T-helper 2 cell treated with Interferon-gamma antibody and Interleukin-4, amounts not matched to agents 100 ng/mL and 5 ng/mL, for 36 hours (primary cell): ENCODE data around the gene RADIL. TPM values are rescaled to one million over a fixed set of nuclear protein-coding genes. Genes with fewer than 3 reads are reported as not detected.
"Not testable (repeated sequence)": the region's sequence is repeated elsewhere in the genome, so short reads cannot be mapped to it uniquely, and the experiment has no call there.

ENCODE experiments used
- intact Hi-C: fragments of 100-400 bp; cut with micrococcal nuclease; formaldehyde crosslinking; loops from one replicate; pipeline ENCODE4 v1.15.1; 2023
- total RNA-seq: library from RNA; stranded (reverse); gene quantifications from 2 replicates; pipeline ENCODE4 v1.2.3, GENCODE V29; 2022

RADIL gene
- total RNA-seq: 0.14 and 0.27 TPM in 2 replicates

GRCh38 chr7:4883372-4884144 lies at the start of gene RADIL:
Gene RADIL (minus strand): TSS chr7:4883716. CDS start chr7:4878139, 5,577 bp downstream.
- intact Hi-C loops: loop anchor here (1.0 to 10.0 kb wide), 4 partner anchors 34 to 269 kb away; no protein-coding TSS in a partner anchor

GRCh38 chr7:4931943-4932342 lies 48.4 kb upstream of the RADIL start:
- intact Hi-C loops: no loop called here

GRCh38 chr7:4929005-4929404 lies 45.5 kb upstream of the RADIL start:
- intact Hi-C loops: no loop called here

- intact Hi-C loops: no loop called here
Measured at GRCh38 chr7:4928445-4928844, 44.9 kb upstream of the RADIL start.

- intact Hi-C loops: no loop called here
Measured at GRCh38 chr7:4919969-4920766, 36.7 kb upstream of the RADIL start.

GRCh38 chr7:4916113-4916512 lies 32.6 kb upstream of the RADIL start:
- intact Hi-C loops: no loop called here

GRCh38 chr7:4911111-4911828 lies 27.8 kb upstream of the RADIL start:
- intact Hi-C loops: no loop called here

- intact Hi-C loops: no loop called here
Measured at GRCh38 chr7:4906682-4907081, 23.2 kb upstream of the RADIL start.

GRCh38 chr7:4905171-4905570 lies 21.7 kb upstream of the RADIL start:
- intact Hi-C loops: no loop called here

- intact Hi-C loops: no loop called here
Measured at GRCh38 chr7:4904346-4904745, 20.8 kb upstream of the RADIL start.

GRCh38 chr7:4895766-4896165 lies 12.2 kb upstream of the RADIL start:
- intact Hi-C loops: no loop called here

- intact Hi-C loops: no loop called here
Measured at GRCh38 chr7:4894482-4894881, 11.0 kb upstream of the RADIL start.

- intact Hi-C loops: no loop called here
Measured at GRCh38 chr7:4893929-4894475, 10.5 kb upstream of the RADIL start.

GRCh38 chr7:4893188-4893587 lies 9.7 kb upstream of the RADIL start:
- intact Hi-C loops: not testable (repeated sequence)

- intact Hi-C loops: not testable (repeated sequence)
Measured at GRCh38 chr7:4891522-4891921, 8.0 kb upstream of the RADIL start.

GRCh38 chr7:4889682-4890081 lies 6.2 kb upstream of the RADIL start:
- intact Hi-C loops: loop anchor here (10.0 kb wide), 1 partner anchor 275 kb away; no protein-coding TSS in a partner anchor

- intact Hi-C loops: loop anchor here (10.0 kb wide), 1 partner anchor 273 kb away; no protein-coding TSS in a partner anchor
Measured at GRCh38 chr7:4888161-4888560, 4.6 kb upstream of the RADIL start.

GRCh38 chr7:4886671-4887070 lies 3.2 kb upstream of the RADIL start:
- intact Hi-C loops: loop anchor here (10.0 kb wide), 1 partner anchor 272 kb away; no protein-coding TSS in a partner anchor

- intact Hi-C loops: loop anchor here (10.0 kb wide), 1 partner anchor 271 kb away; no protein-coding TSS in a partner anchor
Measured at GRCh38 chr7:4885317-4885807, 1.8 kb upstream of the RADIL start.

- intact Hi-C loops: loop anchor here (10.0 kb wide), 1 partner anchor 269 kb away; no protein-coding TSS in a partner anchor
Measured at GRCh38 chr7:4884164-4884563, 648 bp upstream of the RADIL start.

- intact Hi-C loops: loop anchor here (1.0 to 10.0 kb wide), 4 partner anchors 34 to 268 kb away; no protein-coding TSS in a partner anchor
Measured at GRCh38 chr7:4883033-4883371, 514 bp downstream of the RADIL start.
